ENCODE data around the gene DBI. TPM values are rescaled to one million over a fixed set of nuclear protein-coding genes. Genes with fewer than 3 reads are reported as not detected.

Gene DBI
- total and polyA plus RNA-seq, 2 of the 8 experiments (the other 6 are each of a cell fraction or from before 2014, with no cell fraction given), result 180 to 212 TPM

- no peak overlapping the region for H2AK5ac ChIP-seq (ENCODE audit: low read depth, low read length)
- H2BK12ac ChIP-seq (ENCODE audit: low read depth, low read length), result no peak overlapping the region
- ChIA-PET POLR2A (ENCODE audit: partially characterized antibody) (no interaction called here), CTCF (ENCODE audit: partially characterized antibody) (interaction anchor here (0.7 to 1.1 kb wide), 3 partner anchors 9 to 107 kb away, joined by 3 to 4 read pairs (median 3); no protein-coding TSS in a partner anchor)
- no peak overlapping the region for H4K91ac ChIP-seq (replicated peaks; ENCODE audit: insufficient read length, low read length)
- no peak overlapping the region for H3K23ac ChIP-seq (ENCODE audit: insufficient read length)
- no peak overlapping the region for H2BK120ac ChIP-seq (replicated peaks; ENCODE audit: low read depth, low read length)
- H3K4me3 ChIP-seq (ENCODE audit: extremely low read depth in 1 of 4, insufficient read depth in 2 of 4, low read depth in 3 of 4, low read length in 4 of 4), result no peak overlapping the region
- no peak for FAIRE-seq
- DNase-seq (ENCODE audit: low read depth in 1 of 2, low spot score in 2 of 2), result no peak
- peaks cover 5 to 17% of the 10 kb centered on the region in 2 experiments for H4K20me1 ChIP-seq (replicated peaks in 1 of 2; ENCODE audit: control insufficient read depth in 1 of 2, insufficient read depth in 2 of 2, low read length in 2 of 2)
- H3K4me1 ChIP-seq (replicated peaks in 1 of 4; ENCODE audit: control insufficient read depth in 3 of 4, insufficient read depth in 4 of 4, low read length in 3 of 4), result peaks cover 3 to 12% (median 7%) of the 10 kb centered on the region in 4 experiments; a peak in 6 of 7 replicates
- H3K9me3 ChIP-seq (ENCODE audit: insufficient read depth in 2 of 2, low read depth in 1 of 2, low read length in 1 of 2), result no peaks in the 10 kb centered on the region
- H2BK20ac ChIP-seq (ENCODE audit: low read length), result no peak overlapping the region
- no peak overlapping the region for H3K4me2 ChIP-seq (ENCODE audit: insufficient read depth in 1 of 2, low read depth in 2 of 2, low read length in 2 of 2)
- no peak overlapping the region for H2BK15ac ChIP-seq (ENCODE audit: low read length)
- H3K4ac ChIP-seq (replicated peaks; ENCODE audit: insufficient read length, low read depth, low read length), result no peak overlapping the region
- no peak overlapping the region for H2AFZ ChIP-seq (ENCODE audit: low read length)
- H4K5ac ChIP-seq (ENCODE audit: insufficient read length, low read depth, low read length), result no peak overlapping the region
- no peak overlapping the region for H2BK5ac ChIP-seq (ENCODE audit: low read depth, low read length)
- no peak overlapping the region for H3K56ac ChIP-seq (replicated peaks; ENCODE audit: insufficient read length, low read depth, low read length)
- no peak overlapping the region for H3K14ac ChIP-seq (ENCODE audit: insufficient read length)
- H3K79me1 ChIP-seq (ENCODE audit: low read depth, low read length), result peaks cover 15% of the 10 kb centered on the region
- H3K79me2 ChIP-seq (ENCODE audit: control insufficient read depth in 1 of 2, insufficient read depth in 2 of 2, low read length in 2 of 2), result peaks cover 0 to 32% of the 10 kb centered on the region in 2 experiments; a peak in 2 of 4 replicates
- H3K36me3 ChIP-seq (ENCODE audit: control insufficient read depth in 2 of 4, insufficient read depth in 4 of 4, low read length in 3 of 4), result peaks cover 30 to 53% (median 47%) of the 10 kb centered on the region in 4 experiments
- WGBS, 2 experiments (ENCODE audit: extremely low coverage in 1 of 2, insufficient coverage in 1 of 2, insufficient read length in 1 of 2, insufficient replicate concordance in 2 of 2, low coverage in 1 of 2, low lambda C conversion rate in 2 of 2, missing lambda C conversion rate in 1 of 2), result 92% methylated on average over 6 of the region's 6 CpGs; no CpG with 5 or more reads in 1 of the 2 experiments
- no peak overlapping the region for H3K18ac ChIP-seq (ENCODE audit: extremely low read depth, low read length)
- no peak overlapping the region for H4K8ac ChIP-seq (ENCODE audit: extremely low read depth, insufficient read depth, low read length)
- H3K27ac ChIP-seq (ENCODE audit: low read depth, low read length), result no peak overlapping the region
- H3K9ac ChIP-seq (replicated peaks in 1 of 4; ENCODE audit: extremely low read depth in 1 of 4, low read depth in 3 of 4, low read length in 3 of 4), result no peak overlapping the region
- H3K23me2 ChIP-seq (ENCODE audit: low read depth, low read length), result peaks cover 16% of the 10 kb centered on the region
- H3K27me3 ChIP-seq (replicated peaks in 1 of 4; ENCODE audit: control insufficient read depth in 3 of 4, extremely low read depth in 1 of 4, insufficient read depth in 3 of 4, low read length in 3 of 4), result no peaks in the 10 kb centered on the region
- no peak for TF ChIP-seq SP2 (IDR thresholded peaks at IDR 0.05; ENCODE audit: low read length)
- no peak for TF ChIP-seq EP300 (IDR thresholded peaks at IDR 0.05; ENCODE audit: borderline replicate concordance in 1 of 2, low read depth in 2 of 2, low read length in 2 of 2)
- TF ChIP-seq BRCA1 (IDR thresholded peaks at IDR 0.05; ENCODE audit: low read depth, low read length), result no peak
- TF ChIP-seq SP4 (IDR thresholded peaks at IDR 0.05; ENCODE audit: low read length), result no peak
- TF ChIP-seq POLR2A (IDR thresholded peaks at IDR 0.05; ENCODE audit: control extremely low read depth in 1 of 2, low read depth in 2 of 2, low read length in 2 of 2), result no peak
- TF ChIP-seq HDAC2 (IDR thresholded peaks at IDR 0.05; ENCODE audit: borderline replicate concordance in 1 of 2, low read depth in 2 of 2, low read length in 2 of 2), result no peak
- TF ChIP-seq USF2 (IDR thresholded peaks at IDR 0.05; ENCODE audit: low read length), result no peak
- TF ChIP-seq SIN3A (conservative IDR thresholded peaks at IDR 0.05 in 1 of 2, IDR thresholded peaks at IDR 0.05 in 1 of 2; ENCODE audit: low read depth in 1 of 2, low read length in 2 of 2), result no peak
- no peak for TF ChIP-seq CTBP2 (IDR thresholded peaks at IDR 0.05; ENCODE audit: borderline replicate concordance, insufficient read depth, insufficient read length, low read length)
- TF ChIP-seq MAFK (IDR thresholded peaks at IDR 0.05; ENCODE audit: low read depth, low read length), result no peak
- TF ChIP-seq SRF (IDR thresholded peaks at IDR 0.05; ENCODE audit: low read depth, low read length), result no peak
- TF ChIP-seq SIX5 (IDR thresholded peaks at IDR 0.05; ENCODE audit: low read depth, low read length), result no peak
- TF ChIP-seq TCF12 (IDR thresholded peaks at IDR 0.05; ENCODE audit: low read depth, low read length), result no peak
Observed at GRCh38 chr2:119369845-119370244, 3.1 kb downstream of the DBI start.
